ENCODE data around the gene RHNO1. TPM values are rescaled to one million over a fixed set of nuclear protein-coding genes. Genes with fewer than 3 reads are reported as not detected.

The RHNO1 gene
- total RNA-seq, 4 donors from 2014 or later: 1.2 to 26.3 (median 12.4) TPM

- TF ChIP-seq POLR2A (IDR thresholded peaks at IDR 0.05) (no peak), CTCF (IDR thresholded peaks at IDR 0.05) (no peak)
- intact Hi-C loops (cut with DNase I; ENCODE audit: low total_unique reads): no loop called here
- H3K27me3 ChIP-seq: no peaks in the 10 kb centered on the region
These were observed 20.4 kb downstream of the RHNO1 start for GRCh38 chr12:2897418-2897817.

GRCh38 chr12:2900642-2901041, 23.6 kb downstream of the RHNO1 start:
- no peak overlapping the region for H3K27ac ChIP-seq
- no peaks in the 10 kb centered on the region for H3K36me3 ChIP-seq
- H3K4me1 ChIP-seq: no peaks in the 10 kb centered on the region
- H3K9me3 ChIP-seq: no peaks in the 10 kb centered on the region
- H3K27me3 ChIP-seq: no peaks in the 10 kb centered on the region
- intact Hi-C loops (cut with DNase I; ENCODE audit: low total_unique reads): no loop called here
- TF ChIP-seq CTCF (IDR thresholded peaks at IDR 0.05) (no peak), POLR2A (IDR thresholded peaks at IDR 0.05) (no peak)
- DNase-seq: no peak
- no peak overlapping the region for H3K4me3 ChIP-seq

More at GRCh38 chr12:2897418-2897817, 20.4 kb downstream of the RHNO1 start:
- Histone ChIP-seq H3K4me1 (peaks cover 0 to 4% of the 10 kb centered on the region in 2 donors), H3K27ac (no peak overlapping the region), H3K4me3 (no peak overlapping the region), H3K36me3 (no peaks in the 10 kb centered on the region), H3K9me3 (no peaks in the 10 kb centered on the region)
- no peak for DNase-seq

GRCh38 chr12:2902272-2902880, 25.4 kb downstream of the RHNO1 start:
- no peaks in the 10 kb centered on the region for H3K36me3 ChIP-seq
- peak; percentile 28 to 39 for DNase-seq
- no peak for TF ChIP-seq CTCF (IDR thresholded peaks at IDR 0.05)
- no peak for TF ChIP-seq POLR2A (IDR thresholded peaks at IDR 0.05)
- intact Hi-C loops (cut with DNase I; ENCODE audit: low total_unique reads): no loop called here
- H3K27me3 ChIP-seq: no peaks in the 10 kb centered on the region
- no peaks in the 10 kb centered on the region for H3K4me1 ChIP-seq
- no peak overlapping the region for H3K4me3 ChIP-seq
- no peaks in the 10 kb centered on the region for H3K9me3 ChIP-seq
- no peak overlapping the region for H3K27ac ChIP-seq

GRCh38 chr12:2904260-2904659, 27.2 kb downstream of the RHNO1 start:
- no peaks in the 10 kb centered on the region for H3K27me3 ChIP-seq
- no peaks in the 10 kb centered on the region for H3K36me3 ChIP-seq
- intact Hi-C loops (cut with DNase I; ENCODE audit: low total_unique reads): no loop called here
- TF ChIP-seq CTCF (IDR thresholded peaks at IDR 0.05) (no peak), POLR2A (IDR thresholded peaks at IDR 0.05) (no peak)
- no peaks in the 10 kb centered on the region for H3K9me3 ChIP-seq
- no peak for DNase-seq
- no peak overlapping the region for H3K4me3 ChIP-seq
- no peaks in the 10 kb centered on the region for H3K4me1 ChIP-seq
- no peak overlapping the region for H3K27ac ChIP-seq

GRCh38 chr12:2912216-2912575, 35.2 kb downstream of the RHNO1 start:
- H3K4me3 ChIP-seq: no peak overlapping the region
- H3K27ac ChIP-seq: no peak overlapping the region
- intact Hi-C loops (cut with DNase I; ENCODE audit: low total_unique reads): no loop called here
- no peaks in the 10 kb centered on the region for H3K27me3 ChIP-seq
- no peaks in the 10 kb centered on the region for H3K4me1 ChIP-seq
- H3K36me3 ChIP-seq: no peaks in the 10 kb centered on the region
- H3K9me3 ChIP-seq: no peaks in the 10 kb centered on the region
- TF ChIP-seq POLR2A (IDR thresholded peaks at IDR 0.05) (no peak), CTCF (IDR thresholded peaks at IDR 0.05) (no peak)
- no peak for DNase-seq
